ENCODE results near the gene STK33. TPM values are rescaled to one million over a fixed set of nuclear protein-coding genes. Genes with fewer than 3 reads are reported as not detected.
A peak's percentile ranks its signal among the peaks of the same experiment; 100 is the strongest.

The STK33 gene
- total and polyA plus RNA-seq, 2 of the 13 experiments (the other 11 are each of a cell fraction or from before 2014, with no cell fraction given): 2.7 to 12.6 TPM

- in situ Hi-C loops (cut with HindIII; ENCODE audit: extremely low pct_ligation_motif_present, low pct_unique_long_range_greater_than_20kb) (no loop called here), intact Hi-C loops (cut with micrococcal nuclease; ENCODE audit: unreplicated experiment) (no loop called here)
- TF ChIP-seq SOX5 (CRISPR knock-in tag; IDR thresholded peaks at IDR 0.05; ENCODE audit: borderline replicate concordance) (peak; percentile 14; the same call in 1 of the 2 replicates), KAT8 (CRISPR knock-in tag; IDR thresholded peaks at IDR 0.05) (peak; percentile 49; the same call in 1 of the 2 replicates), ZNF784 (CRISPR knock-in tag; IDR thresholded peaks at IDR 0.05; ENCODE audit: borderline replicate concordance) (no peak), ZC3H4 (CRISPR knock-in tag; IDR thresholded peaks at IDR 0.05; ENCODE audit: borderline replicate concordance) (no peak), THAP7 (CRISPR knock-in tag; IDR thresholded peaks at IDR 0.05) (no peak), ZNF10 (CRISPR knock-in tag; IDR thresholded peaks at IDR 0.05; ENCODE audit: borderline replicate concordance, low read depth) (no peak), ZNF770 (CRISPR knock-in tag; IDR thresholded peaks at IDR 0.05) (no peak), DMAP1 (CRISPR knock-in tag; IDR thresholded peaks at IDR 0.05) (0 out of 2 replicates have a peak, but pooled peaks have one; percentile 23), JARID2 (CRISPR knock-in tag; IDR thresholded peaks at IDR 0.05; ENCODE audit: insufficient replicate concordance) (no peak), SRSF4 (IDR thresholded peaks at IDR 0.05; ENCODE audit: low read depth, low read length, poor library complexity, severe bottlenecking) (no peak), ZNF546 (CRISPR knock-in tag; conservative IDR thresholded peaks at IDR 0.05) (no peak), MLXIP (CRISPR knock-in tag; IDR thresholded peaks at IDR 0.05; ENCODE audit: borderline replicate concordance) (no peak), ZNF768 (CRISPR knock-in tag; IDR thresholded peaks at IDR 0.05) (peak; percentile 25; the same call in 1 of the 2 replicates), NCOA2 (CRISPR knock-in tag; IDR thresholded peaks at IDR 0.05) (0 out of 2 replicates have a peak, but pooled peaks have one; percentile 33), SAP130 (CRISPR knock-in tag; IDR thresholded peaks at IDR 0.05; ENCODE audit: low read depth) (peak; percentile 22; the same call in 1 of the 2 replicates), SMAD9 (CRISPR knock-in tag; IDR thresholded peaks at IDR 0.05) (no peak), RBAK (CRISPR knock-in tag; IDR thresholded peaks at IDR 0.05) (no peak)
These were observed 204.7 kb downstream of the STK33 start for GRCh38 chr11:8389029-8389996.

More at GRCh38 chr11:8389029-8389996, 204.7 kb downstream of the STK33 start:
- Histone ChIP-seq H3K9me3 (ENCODE audit: low read length) (no peaks in the 10 kb centered on the region), H3K9ac (ENCODE audit: insufficient read depth, low read depth, low read length) (no peak overlapping the region), H3K4me3 (replicated peaks in 1 of 3; ENCODE audit: insufficient read depth in 1 of 3, low read depth in 2 of 3, low read length in 3 of 3) (peak overlapping the region in 1 of 3 experiments; percentile 48; a peak in 2 of 6 replicates), H3K36me3 (replicated peaks in 1 of 2; ENCODE audit: control insufficient read depth in 1 of 2, insufficient read depth in 2 of 2, low read length in 2 of 2) (no peaks in the 10 kb centered on the region), H3K4me2 (ENCODE audit: low read depth, low read length) (peak overlapping the region; percentile 65), H3K79me2 (ENCODE audit: insufficient read depth, low read length) (no peaks in the 10 kb centered on the region), H4K20me1 (ENCODE audit: insufficient read depth, low read length) (no peaks in the 10 kb centered on the region), H2AFZ (ENCODE audit: low read length) (peak overlapping the region; percentile 31), H3K27me3 (ENCODE audit: control insufficient read depth in 1 of 2, insufficient read depth in 2 of 2, low read length in 2 of 2) (no peaks in the 10 kb centered on the region), H3K27ac (ENCODE audit: extremely low read length, insufficient read depth, low read length) (no peak overlapping the region), H3K4me1 (ENCODE audit: insufficient read depth, low read length) (peaks cover 21% of the 10 kb centered on the region)
- ATAC-seq (peak; percentile 85), FAIRE-seq (peak; percentile 28), DNase-seq (ENCODE audit: low spot score) (peak; percentile 76)
- 23% methylated on average over 7 of the region's 11 CpGs for WGBS (ENCODE audit: low lambda C conversion rate)
- ChIA-PET POLR2A (no interaction called here), CTCF (ENCODE audit: low intra/inter-chr PET ratio, low total read pairs) (no interaction called here)
- no TSS peak for BruUV-seq (replicated peaks)
